SK-N-SH treated with all-trans-retinoic acid at 6 μM for 48 hours (cell line): ENCODE data around the gene PZP.

Source experiments
- ATAC-seq: fragments of 200-7000 bp; cut with Tn5 transposase; 3 replicates; pipeline ENCODE4 v1.9.1; 2020; ENCODE audit warnings: mild to moderate bottlenecking, moderate library complexity
- ARNTL ChIP-seq: fragments of 450-650 bp; formaldehyde crosslinking; IDR thresholded peaks from 2 replicates; pipeline ENCODE4 v1.5.0; 2020; ENCODE audit warnings: low read depth, mild to moderate bottlenecking, moderate library complexity, borderline replicate concordance
- BACH2 ChIP-seq: fragments of 250-450 bp; sonication (Bioruptor Pico); IDR thresholded peaks from 2 replicates; pipeline ENCODE4 v1.9.0; 2021; ENCODE audit warnings: mild to moderate bottlenecking, borderline replicate concordance
- CREB5 ChIP-seq: fragments of 250-450 bp; sonication (Bioruptor Pico); IDR thresholded peaks from 2 replicates; pipeline ENCODE4 v1.5.1; 2020; ENCODE audit warnings: low read depth, mild to moderate bottlenecking, moderate library complexity
- ESRRG ChIP-seq: fragments of 250-450 bp; sonication (Bioruptor Pico); IDR thresholded peaks from 2 replicates; pipeline ENCODE4 v1.6.1; 2021; ENCODE audit warnings: mild to moderate bottlenecking
- OSR1 ChIP-seq: fragments of 250-450 bp; sonication (Bioruptor Pico); IDR thresholded peaks from 2 replicates; pipeline ENCODE4 v1.8.0; 2022; ENCODE audit warnings: moderate library complexity, mild to moderate bottlenecking, inconsistent platforms
- PATZ1 ChIP-seq: fragments of 250-450 bp; sonication (Bioruptor Pico); IDR thresholded peaks from 2 replicates; pipeline ENCODE4 v1.8.0; 2020; ENCODE audit warnings: mild to moderate bottlenecking, moderate library complexity, borderline replicate concordance
- POU6F1 ChIP-seq: fragments of 250-450 bp; sonication (Bioruptor Pico); IDR thresholded peaks from 2 replicates; pipeline ENCODE4 v1.8.0; 2021; ENCODE audit warnings: low read depth, mild to moderate bottlenecking, moderate library complexity, borderline replicate concordance
- PPARA ChIP-seq: fragments of 250-450 bp; sonication (Bioruptor Pico); IDR thresholded peaks from 2 replicates; pipeline ENCODE4 v1.5.0; 2020; ENCODE audit warnings: mild to moderate bottlenecking, borderline replicate concordance
- RARB ChIP-seq: fragments of 250-450 bp; sonication (Bioruptor Pico); IDR thresholded peaks from 2 replicates; pipeline ENCODE4 v1.8.0; 2021; ENCODE audit warnings: mild to moderate bottlenecking, moderate library complexity
- SNAI2 ChIP-seq: fragments of 250-450 bp; sonication (Bioruptor Pico); IDR thresholded peaks from 2 replicates; pipeline ENCODE4 v1.5.0; 2020; ENCODE audit warnings: mild to moderate bottlenecking, moderate library complexity
- TCF4 ChIP-seq: fragments of 250-450 bp; sonication (Bioruptor Pico); IDR thresholded peaks from 2 replicates; pipeline ENCODE4 v1.8.0; 2021; ENCODE audit warnings: mild to moderate bottlenecking, moderate library complexity, borderline replicate concordance
- TOX ChIP-seq: fragments of 250-450 bp; sonication (Bioruptor Pico); IDR thresholded peaks from 2 replicates; pipeline ENCODE4 v1.8.0; 2021; ENCODE audit warnings: mild to moderate bottlenecking, moderate library complexity, borderline replicate concordance
- TSHZ2 ChIP-seq: fragments of 250-450 bp; sonication (Bioruptor Pico); IDR thresholded peaks from 2 replicates; pipeline ENCODE4 v1.5.0; 2020; ENCODE audit warnings: mild to moderate bottlenecking, moderate library complexity
- ZC3H10 ChIP-seq: fragments of 250-450 bp; sonication (Bioruptor Pico); IDR thresholded peaks from 2 replicates; pipeline ENCODE4 v1.5.1; 2021; ENCODE audit warnings: mild to moderate bottlenecking, moderate library complexity
- ZFP3 ChIP-seq: fragments of 250-450 bp; sonication (Bioruptor Pico); IDR thresholded peaks from 2 replicates; pipeline ENCODE4 v1.5.0; 2020; ENCODE audit warnings: mild to moderate bottlenecking, moderate library complexity
- ZFP30 ChIP-seq: fragments of 450-650 bp; formaldehyde crosslinking; IDR thresholded peaks from 2 replicates; pipeline ENCODE4 v1.5.0; 2022; ENCODE audit warnings: mild to moderate bottlenecking, moderate library complexity
- ZNF565 ChIP-seq: fragments of 450-650 bp; formaldehyde crosslinking; conservative IDR thresholded peaks from 2 replicates; pipeline ENCODE4 v1.5.0; 2020; ENCODE audit warnings: low read depth, mild to moderate bottlenecking, moderate library complexity
- ZNF70 ChIP-seq: fragments of 450-650 bp; formaldehyde crosslinking; IDR thresholded peaks from 2 replicates; pipeline ENCODE4 v1.5.0; 2020; ENCODE audit warnings: mild to moderate bottlenecking, moderate library complexity
- ZNF8 ChIP-seq: fragments of 450-650 bp; formaldehyde crosslinking; IDR thresholded peaks from 2 replicates; pipeline ENCODE4 v1.5.0; 2020; ENCODE audit warnings: mild to moderate bottlenecking, moderate library complexity

The PZP gene

GRCh38 chr12:9104767-9105423, 103.3 kb downstream of the PZP start:
- no peak for ATAC-seq

GRCh38 chr12:9104087-9104486, 104.1 kb downstream of the PZP start:
- no peak for TF ChIP-seq TOX (CRISPR knock-in tag)
- no peak for TF ChIP-seq PPARA (CRISPR knock-in tag)
- no peak for TF ChIP-seq ZFP30 (CRISPR knock-in tag)
- no peak for TF ChIP-seq SNAI2 (CRISPR knock-in tag)
- TF ChIP-seq ESRRG: no peak
- TF ChIP-seq BACH2 (CRISPR knock-in tag): no peak
- TF ChIP-seq POU6F1 (CRISPR knock-in tag): no peak
- TF ChIP-seq TSHZ2 (CRISPR knock-in tag): no peak
- ATAC-seq: no peak

More at GRCh38 chr12:9104767-9105423, 103.3 kb downstream of the PZP start:
- TF ChIP-seq POU6F1 (CRISPR knock-in tag): no peak
- TF ChIP-seq TSHZ2 (CRISPR knock-in tag): no peak
- no peak for TF ChIP-seq RARB
- TF ChIP-seq ZFP3 (CRISPR knock-in tag): no peak
- no peak for TF ChIP-seq CREB5 (CRISPR knock-in tag)
- no peak for TF ChIP-seq ZFP30 (CRISPR knock-in tag)
- TF ChIP-seq ZNF8: no peak
- TF ChIP-seq TOX (CRISPR knock-in tag): no peak
- TF ChIP-seq ESRRG: no peak
- TF ChIP-seq TCF4 (CRISPR knock-in tag): no peak
- TF ChIP-seq ZNF70 (CRISPR knock-in tag): no peak
- no peak for TF ChIP-seq SNAI2 (CRISPR knock-in tag)
- TF ChIP-seq OSR1 (CRISPR knock-in tag): no peak
- no peak for TF ChIP-seq PATZ1 (CRISPR knock-in tag)
- no peak for TF ChIP-seq ARNTL
- no peak for TF ChIP-seq ZNF565 (CRISPR knock-in tag)
- no peak for TF ChIP-seq BACH2 (CRISPR knock-in tag)
- TF ChIP-seq ZC3H10 (CRISPR knock-in tag): no peak
